GM11168 (cell line): ENCODE data around the gene BCKDHA.
"Not testable (repeated sequence)": the region's sequence is repeated elsewhere in the genome, so short reads cannot be mapped to it uniquely, and the experiment has no call there.

Experiments used
- in situ Hi-C: fragments of 300-500 bp; cut with MboI; formaldehyde crosslinking; loops from one replicate; pipeline ENCODE4 v1.12.0; 2022; ENCODE audit warnings: low sequenced_read_pairs; ENCODE audit not compliant: unreplicated experiment

Gene BCKDHA

DNA sequence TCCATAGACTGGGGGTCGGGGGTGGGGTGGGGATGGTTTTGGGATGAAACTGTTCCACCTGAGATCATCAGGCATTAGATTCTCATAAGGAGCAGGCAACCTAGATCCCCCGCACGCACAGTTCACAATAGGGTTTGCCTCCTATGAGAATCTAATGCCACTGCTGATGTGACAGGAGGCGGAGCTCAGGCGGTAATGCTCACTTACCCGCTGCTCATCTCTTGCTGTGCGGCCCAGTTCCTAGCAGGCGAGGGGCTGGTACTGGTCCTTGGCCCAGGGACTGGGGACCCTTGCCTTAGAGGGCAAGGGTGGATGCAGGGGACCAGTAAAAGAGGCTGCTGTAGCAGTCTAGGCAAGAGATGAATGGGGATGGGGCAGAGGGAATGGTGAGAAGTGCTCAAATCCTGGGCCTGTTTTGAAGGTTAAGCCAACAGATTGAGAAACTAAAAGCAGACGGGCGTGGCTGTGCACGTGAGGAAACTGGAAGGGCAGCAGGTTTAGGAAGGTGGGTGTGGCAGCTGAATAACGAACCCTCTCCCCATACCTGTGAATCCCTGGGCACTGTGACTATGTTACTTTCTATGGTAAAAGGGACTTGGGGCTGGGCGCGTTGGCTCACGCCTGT lies 43.8 kb downstream of the BCKDHA start:
- in situ Hi-C loops = loop anchor here (5.0 to 10.0 kb wide), 2 partner anchors 96 to 133 kb away; partner anchors contain the start of gene CEACAM21

DNA sequence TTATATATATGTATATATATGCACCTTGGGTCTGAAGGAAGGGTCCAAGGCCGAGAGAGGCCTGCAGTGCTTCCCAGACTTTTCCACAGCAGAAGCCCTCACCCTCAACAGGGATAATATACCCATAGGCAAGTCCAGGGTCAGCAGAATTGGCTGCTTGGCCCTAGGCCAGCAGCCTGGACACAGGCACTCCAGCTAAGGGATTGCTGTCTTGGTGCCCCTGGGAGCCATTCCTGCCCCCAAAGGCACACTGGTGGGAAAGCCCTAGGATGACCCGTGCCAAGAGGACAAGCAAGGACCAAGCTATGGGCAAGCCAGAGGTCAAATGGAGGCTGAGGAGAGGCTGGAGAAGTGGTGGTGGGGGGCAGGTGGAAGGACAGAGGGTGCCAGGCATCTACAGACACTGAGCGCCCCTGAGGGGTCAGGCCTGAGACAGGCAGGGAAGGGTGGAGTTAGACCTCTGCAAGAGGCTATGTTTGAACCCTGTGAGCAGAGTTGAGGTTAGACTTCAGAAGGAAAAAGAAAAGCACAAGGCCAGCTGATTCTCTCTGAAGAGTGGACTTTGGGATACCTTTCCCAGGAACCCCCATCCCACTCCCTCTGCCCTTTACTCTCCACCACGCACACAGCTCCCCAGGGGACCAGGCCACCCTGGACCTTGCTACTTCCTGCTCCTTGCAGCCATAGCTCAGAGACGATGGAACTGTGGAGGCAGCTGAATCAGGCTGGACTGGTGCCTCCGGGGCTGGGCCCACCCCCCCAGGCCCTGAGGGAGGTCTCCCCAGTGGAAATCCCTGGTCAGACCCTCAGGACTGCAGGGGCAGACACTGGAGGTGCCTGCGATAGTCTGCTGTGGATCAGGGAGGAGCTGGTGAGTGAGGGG lies 45.1 kb downstream of the BCKDHA start, which contains the start of gene ERICH4:
ERICH4 (plus strand) TSS at position 684 of the 883 bp plus-strand sequence; CDS start at position 698, 14 bp downstream.
- in situ Hi-C loops = loop anchor here (5.0 to 10.0 kb wide), 2 partner anchors 95 to 132 kb away; partner anchors contain the start of gene CEACAM21

DNA sequence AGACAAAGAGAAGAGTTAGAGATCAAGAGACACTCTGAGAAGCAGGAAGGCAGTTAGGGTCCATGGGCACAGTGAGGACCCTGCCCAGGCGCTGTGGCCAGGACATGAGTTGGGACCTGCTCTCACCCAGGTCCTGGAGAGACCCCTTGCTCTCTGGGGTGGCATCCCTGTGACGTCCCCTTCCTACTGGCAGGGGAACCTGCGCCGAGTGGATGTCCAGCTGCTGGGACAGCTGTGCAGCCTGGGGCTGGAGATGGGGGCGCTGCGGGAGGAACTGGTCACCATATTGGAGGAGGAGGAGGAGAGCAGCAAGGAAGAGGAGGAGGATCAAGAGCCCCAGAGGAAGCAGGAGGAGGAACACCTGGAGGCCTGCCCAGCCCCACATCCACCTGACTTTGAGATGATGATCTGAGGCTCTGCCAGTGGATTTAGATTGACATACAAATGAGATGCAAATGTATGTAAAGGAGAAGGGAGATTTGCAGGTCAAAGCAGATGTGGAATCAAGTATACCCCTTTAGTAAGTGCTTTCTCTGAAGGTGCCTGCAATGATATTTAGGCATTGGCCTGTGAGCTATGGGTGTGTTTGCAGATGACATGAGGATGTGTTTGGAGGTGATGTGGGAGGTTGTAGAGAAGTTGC lies 46.3 kb downstream of the BCKDHA start:
- in situ Hi-C loops = loop anchor here (5.0 to 10.0 kb wide), 2 partner anchors 93 to 131 kb away; partner anchors contain the start of gene CEACAM21

DNA sequence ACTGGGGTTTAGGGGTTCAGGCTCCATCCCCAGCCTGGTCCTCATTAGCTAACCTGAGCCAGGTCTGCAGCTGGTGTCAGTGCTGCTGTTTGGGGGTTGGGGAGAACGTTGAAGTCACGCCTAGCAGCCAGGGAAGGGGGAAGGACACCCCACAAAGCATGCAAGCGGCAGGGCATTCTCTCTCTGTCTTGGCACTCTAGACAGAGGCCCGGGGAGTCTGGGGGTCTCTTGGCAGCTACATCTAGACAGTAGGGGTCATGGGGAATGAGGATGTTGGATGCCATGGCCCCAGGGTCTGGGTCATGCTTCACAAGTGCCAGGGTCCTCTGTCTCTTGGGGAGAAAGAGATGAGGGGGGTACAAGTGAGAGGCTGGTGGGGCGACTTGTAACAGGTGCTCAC lies 48.0 kb downstream of the BCKDHA start:
- in situ Hi-C loops = loop anchor here (10.0 kb wide), 1 partner anchor 129 kb away; the partner anchor contains the start of gene CEACAM21

DNA sequence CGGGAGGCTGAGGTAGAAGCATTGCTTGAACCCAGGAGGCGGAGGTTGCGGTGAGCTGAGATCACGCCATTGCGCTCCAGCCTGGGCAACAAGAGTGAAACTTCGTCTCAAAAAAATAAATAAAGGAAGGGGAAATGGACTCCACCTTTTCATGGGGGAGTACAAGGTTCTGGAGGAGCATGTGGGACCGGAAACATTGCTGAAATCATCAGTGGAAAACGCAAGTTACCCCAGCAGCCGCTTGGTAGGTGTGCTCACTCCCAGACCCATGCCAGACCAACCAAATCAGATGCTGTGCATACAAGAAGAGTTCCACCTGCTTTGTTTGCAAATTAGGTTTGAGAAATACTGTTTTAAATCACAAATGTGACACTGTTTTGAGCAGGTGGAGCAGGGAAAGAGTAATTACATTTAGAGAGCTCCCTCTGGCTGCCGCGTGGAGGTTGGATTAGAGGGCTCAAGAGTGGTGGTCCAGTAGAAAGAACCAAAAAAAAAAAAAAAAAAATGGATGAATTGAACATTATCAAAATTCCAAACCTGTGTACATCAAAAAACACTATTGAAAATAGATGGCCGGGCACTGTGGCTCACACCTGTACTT lies 50.2 kb downstream of the BCKDHA start:
- in situ Hi-C loops = loop anchor here (10.0 kb wide), 1 partner anchor 127 kb away; the partner anchor contains the start of gene CEACAM21

DNA sequence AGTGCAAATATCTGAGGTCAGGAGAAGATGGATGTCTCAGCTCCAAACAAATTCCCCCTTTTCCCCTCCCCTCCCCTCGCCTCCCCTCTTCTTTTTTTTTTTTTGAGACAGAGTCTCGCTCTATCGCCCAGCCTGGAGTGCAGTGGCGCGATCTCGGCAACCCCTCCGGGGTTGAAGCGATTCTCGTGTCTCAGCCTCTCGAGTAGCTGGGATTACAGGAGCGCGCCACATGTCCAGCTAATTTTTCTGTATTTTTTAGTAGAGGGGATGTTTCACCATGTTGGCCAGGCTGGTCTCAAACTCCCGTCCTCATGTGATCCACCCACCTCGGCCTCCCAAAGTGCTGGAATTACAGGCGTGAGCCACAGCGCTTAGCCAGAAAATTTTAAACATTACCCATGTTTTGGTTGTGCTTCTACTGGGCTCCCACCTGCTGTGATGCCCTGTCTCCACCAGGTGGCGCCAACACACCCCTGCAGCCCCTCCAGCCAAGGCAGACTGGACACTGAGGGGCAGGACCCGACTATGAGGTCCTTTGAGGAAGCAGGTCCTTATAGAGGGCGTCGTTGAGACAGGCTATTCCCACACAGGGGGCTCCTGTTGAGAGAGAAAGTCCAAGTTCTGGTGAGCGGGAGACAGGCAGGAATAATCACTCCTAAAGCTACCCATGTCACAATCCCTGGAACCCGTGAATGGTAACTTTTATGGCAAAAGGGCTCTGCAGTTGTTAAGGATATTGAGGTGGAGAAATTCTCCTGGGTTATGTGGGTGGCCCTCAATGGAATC lies 51.7 kb downstream of the BCKDHA start:
- in situ Hi-C loops = loop anchor here (10.0 kb wide), 1 partner anchor 126 kb away; the partner anchor contains the start of gene CEACAM21

DNA sequence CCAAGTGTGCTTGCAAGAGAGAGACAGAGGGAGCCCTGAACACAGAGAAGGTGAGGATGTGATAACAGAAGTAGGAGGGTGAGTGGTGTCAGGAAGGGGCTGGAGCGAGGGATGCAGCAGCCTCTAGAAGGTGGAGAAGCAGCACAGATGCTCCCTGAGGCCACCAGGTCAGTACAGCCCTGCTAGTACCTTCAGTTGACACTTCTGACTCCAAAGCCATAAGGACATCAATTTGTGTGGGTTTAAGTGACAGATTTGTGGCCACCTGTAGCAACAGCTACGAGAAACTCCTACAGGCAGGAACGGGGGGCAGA lies 52.2 kb downstream of the BCKDHA start:
- in situ Hi-C loops = loop anchor here (10.0 kb wide), 1 partner anchor 125 kb away; the partner anchor contains the start of gene CEACAM21

DNA sequence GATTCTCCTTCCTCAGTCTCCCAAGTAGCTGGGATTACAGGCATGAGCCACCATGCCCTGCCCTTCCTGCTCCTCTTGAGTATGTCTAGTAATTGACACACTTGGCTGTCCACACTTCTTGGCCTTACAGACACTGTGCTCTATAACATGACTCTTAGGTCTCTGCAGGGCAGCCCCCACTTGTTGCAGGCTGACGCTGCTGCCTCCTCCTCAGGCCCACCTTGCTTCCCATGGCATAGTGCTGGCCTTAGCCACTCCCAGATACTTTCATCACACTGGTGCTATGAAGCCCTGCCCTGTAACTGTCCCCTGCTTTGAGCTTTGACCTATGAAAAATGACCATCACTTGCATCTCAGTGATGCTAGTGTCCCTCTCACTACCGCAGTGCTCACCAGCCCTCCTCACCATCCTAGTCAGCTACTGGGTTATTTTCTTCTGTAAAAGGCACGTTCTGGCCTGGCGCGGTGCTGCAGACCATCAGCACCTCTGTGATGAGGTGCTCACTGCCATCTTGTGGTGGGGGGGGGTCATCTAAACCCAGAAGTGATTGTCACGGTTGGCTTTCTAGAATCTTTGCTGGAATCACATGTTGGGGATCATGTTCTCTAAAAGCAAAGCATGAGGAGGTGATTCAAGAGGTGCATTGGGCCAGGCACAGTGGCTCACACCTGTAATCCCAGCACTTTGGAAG lies 55.1 kb downstream of the BCKDHA start:
- in situ Hi-C loops = no loop called here

DNA sequence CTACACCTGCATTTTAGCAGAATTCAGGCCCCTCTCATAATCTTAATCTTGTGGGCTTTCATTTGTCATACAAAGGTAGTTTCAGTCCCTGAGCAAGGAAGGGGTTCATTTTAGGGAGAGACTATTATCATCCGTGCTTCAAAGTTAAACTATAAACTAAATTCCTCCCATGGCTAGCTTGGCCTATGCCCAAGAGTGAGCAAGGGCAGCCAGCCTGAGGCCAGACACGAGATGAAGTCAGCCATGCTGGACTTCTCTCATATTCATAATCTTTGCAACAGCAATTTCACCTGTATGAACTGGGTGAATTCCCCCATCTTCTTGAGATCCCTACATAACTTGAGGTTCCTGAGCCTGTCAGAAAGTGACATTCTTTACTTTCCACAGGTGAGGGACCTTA lies 58.3 kb downstream of the BCKDHA start:
- in situ Hi-C loops = no loop called here

DNA sequence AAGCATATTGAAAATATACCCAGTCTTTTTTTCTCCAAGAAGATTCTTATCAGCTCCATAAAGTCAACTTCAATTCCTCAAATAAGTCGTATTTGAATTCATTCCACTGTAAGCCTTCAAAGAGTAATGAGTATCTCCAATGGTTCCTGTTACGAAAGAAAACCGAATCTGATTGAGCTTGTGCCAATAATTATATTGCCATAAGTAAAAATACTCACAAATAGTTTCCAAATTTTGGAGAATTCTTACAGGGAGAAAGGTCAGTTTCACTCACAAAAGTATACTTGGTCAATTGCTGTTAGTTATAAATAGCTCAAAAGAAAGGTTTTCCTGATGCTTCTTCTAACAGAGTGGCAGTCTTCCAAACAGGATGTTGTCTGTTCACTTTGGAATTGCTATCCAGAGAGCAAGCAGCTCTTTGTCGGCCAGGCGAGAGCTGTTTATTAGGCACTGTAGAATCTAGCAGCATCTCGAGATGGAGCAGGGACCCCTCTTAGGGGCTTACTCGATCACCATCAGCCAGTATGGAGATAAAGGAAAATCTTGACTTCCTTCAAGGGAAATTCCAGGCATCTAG lies 58.8 kb downstream of the BCKDHA start:
- in situ Hi-C loops = no loop called here

DNA sequence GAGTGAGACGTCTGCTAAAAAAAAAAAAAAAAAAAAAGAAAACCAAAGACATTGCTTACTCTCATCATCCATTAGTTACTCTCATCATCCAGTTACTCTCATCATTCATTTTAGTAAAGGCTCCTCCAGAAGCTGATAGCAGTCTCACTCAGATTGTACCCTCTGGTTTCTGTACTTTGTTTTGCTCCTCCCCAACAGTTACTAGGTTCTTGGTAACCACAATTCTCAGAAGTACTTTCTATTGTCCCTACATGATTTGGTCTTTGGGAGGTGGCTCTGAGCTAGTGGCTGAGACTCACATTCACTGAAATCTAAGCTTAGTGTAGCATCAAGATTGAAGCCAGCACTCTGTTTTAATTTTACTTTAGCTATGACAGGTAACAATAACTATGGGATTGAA lies 59.6 kb downstream of the BCKDHA start:
- in situ Hi-C loops = no loop called here

DNA sequence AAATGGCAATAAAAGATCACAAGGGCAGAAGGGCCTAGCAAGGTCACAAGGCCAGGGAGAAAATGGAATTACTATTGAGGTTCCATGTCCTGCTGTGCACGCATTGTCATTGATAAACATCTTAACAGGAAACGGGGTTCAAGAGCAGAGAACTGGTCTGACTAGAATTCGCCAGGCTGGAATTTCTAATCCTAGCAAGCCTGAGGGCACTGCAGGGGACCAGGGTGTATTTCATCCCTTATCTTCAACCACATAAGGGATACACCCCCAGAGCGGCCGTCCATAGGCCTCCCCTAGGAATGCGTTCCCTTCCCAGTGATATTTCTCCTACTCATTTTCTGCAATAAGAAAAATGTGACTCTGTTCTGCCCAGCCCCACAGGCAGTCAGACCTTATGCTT lies 64.9 kb downstream of the BCKDHA start:
- in situ Hi-C loops = no loop called here

DNA sequence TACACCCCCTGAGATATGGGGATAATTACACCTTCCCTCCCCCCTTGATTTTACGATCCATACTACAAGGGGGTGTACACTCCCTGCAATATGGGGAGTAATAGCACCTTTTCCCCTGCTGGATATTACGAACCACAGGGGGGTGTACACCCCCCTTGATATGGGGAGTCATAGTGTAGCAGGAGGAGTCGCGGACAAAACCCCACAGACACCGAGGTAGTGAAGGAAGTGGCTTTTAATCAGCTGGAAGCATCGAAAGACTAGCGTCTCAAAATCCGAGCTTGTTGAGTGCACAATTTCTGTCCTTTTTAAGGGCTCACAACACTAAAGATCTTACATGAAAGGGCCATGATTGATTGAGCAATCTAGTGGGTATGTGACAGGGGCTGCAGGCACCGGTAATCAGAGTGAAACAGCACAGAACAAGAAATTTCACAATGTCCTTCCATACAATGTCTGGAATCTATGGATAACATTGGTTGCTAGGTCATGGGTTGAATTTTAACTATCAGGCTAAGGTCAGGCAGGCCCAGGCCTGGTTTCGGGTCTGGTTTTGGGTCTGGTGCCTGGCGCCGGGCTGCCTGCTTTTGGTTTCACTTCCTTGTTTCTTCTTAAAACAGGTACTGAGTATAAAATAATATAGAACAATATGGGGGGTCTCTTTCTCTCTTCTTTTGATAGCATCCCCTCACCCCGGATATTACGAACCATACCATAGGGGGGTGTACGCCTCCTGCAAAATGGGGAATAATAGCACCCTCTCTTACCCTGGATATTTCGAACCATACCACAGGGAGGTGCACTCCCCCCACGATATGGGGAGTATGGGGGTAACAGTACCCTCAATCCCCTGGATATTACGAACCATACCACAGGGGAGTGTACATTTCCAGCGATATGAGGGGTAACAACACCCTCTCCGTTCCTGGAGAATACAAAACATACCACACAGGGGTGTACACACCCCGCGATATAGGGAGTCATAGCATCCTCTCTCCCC lies 65.9 kb downstream of the BCKDHA start:
- in situ Hi-C loops = not testable (repeated sequence)
